H9 (cell line): ENCODE data around the gene PLCH1. TPM values are rescaled to one million over a fixed set of nuclear protein-coding genes. Genes with fewer than 3 reads are reported as not detected.

Experiments
- DNase-seq: peaks from one replicate; pipeline ENCODE4 v3.0.0-alpha.2; 2017
- H2AFZ ChIP-seq: one replicate; pipeline ENCODE4 v1.6.1; 2013; ENCODE audit warnings: mild to moderate bottlenecking, low read length, control low read depth, moderate library complexity
- H2AK5ac ChIP-seq: 2 replicates; pipeline ENCODE4 v1.6.1; 2013; ENCODE audit warnings: low read length, control low read depth, mixed read lengths; ENCODE audit not compliant: insufficient read length
- H2BK120ac ChIP-seq: one replicate; pipeline ENCODE4 v1.6.1; 2013; ENCODE audit warnings: low read depth, mild to moderate bottlenecking, low read length, control low read depth, inconsistent platforms; ENCODE audit not compliant: poor library complexity, severe bottlenecking
- H2BK12ac ChIP-seq: 2 replicates; pipeline ENCODE4 v1.6.1; 2013; ENCODE audit warnings: low read length, control low read depth, mixed read lengths, low read depth; ENCODE audit not compliant: insufficient read length
- H2BK15ac ChIP-seq: 2 replicates; pipeline ENCODE4 v1.6.1; 2013; ENCODE audit warnings: low read depth, low read length, control low read depth
- H2BK20ac ChIP-seq: one replicate; pipeline ENCODE4 v1.6.1; 2013; ENCODE audit warnings: low read depth, mild to moderate bottlenecking, low read length, control low read depth, inconsistent platforms; ENCODE audit not compliant: poor library complexity, severe bottlenecking
- H2BK5ac ChIP-seq: 2 replicates; pipeline ENCODE4 v1.6.1; 2013; ENCODE audit warnings: low read length, control low read depth, mixed read lengths; ENCODE audit not compliant: insufficient read length
- H3K14ac ChIP-seq: 2 replicates; pipeline ENCODE4 v1.6.1; 2013; ENCODE audit warnings: low read length, control low read depth; ENCODE audit not compliant: insufficient read depth
- H3K18ac ChIP-seq: 2 replicates; pipeline ENCODE4 v1.6.1; 2013; ENCODE audit warnings: low read depth, mild to moderate bottlenecking, mixed read lengths, low read length, control low read depth; ENCODE audit not compliant: insufficient read length
- H3K23ac ChIP-seq: 2 replicates; pipeline ENCODE4 v1.6.1; 2013; ENCODE audit warnings: low read length, control low read depth, mixed read lengths, low read depth; ENCODE audit not compliant: insufficient read length
- H3K23me2 ChIP-seq: 2 replicates; pipeline ENCODE4 v1.6.1; 2013; ENCODE audit warnings: low read depth, mild to moderate bottlenecking, mixed read lengths, low read length, control low read depth; ENCODE audit not compliant: insufficient read length, poor library complexity, severe bottlenecking
- H3K27ac ChIP-seq: 2 replicates; pipeline ENCODE4 v1.5.1; 2013; ENCODE audit warnings: low read length, control low read depth, mixed read lengths, low read depth; ENCODE audit not compliant: insufficient read length
- H3K27me3 ChIP-seq: 2 replicates; pipeline ENCODE4 v1.6.1; 2013; ENCODE audit warnings: low read length, control low read depth, inconsistent platforms; ENCODE audit not compliant: insufficient read depth
- H3K4ac ChIP-seq: 2 replicates; pipeline ENCODE4 v1.6.1; 2013; ENCODE audit warnings: low read depth, mild to moderate bottlenecking, control low read depth, inconsistent platforms, low read length, moderate library complexity
- H3K4me1 ChIP-seq: 2 replicates; pipeline ENCODE4 v1.6.1; 2013; ENCODE audit warnings: low read length, control low read depth, inconsistent platforms; ENCODE audit not compliant: insufficient read depth
- H3K4me2 ChIP-seq: 2 replicates; pipeline ENCODE4 v1.6.1; 2013; ENCODE audit warnings: low read length, control low read depth, mixed read lengths; ENCODE audit not compliant: insufficient read length, insufficient read depth
- H3K56ac ChIP-seq: 2 replicates; pipeline ENCODE4 v1.6.1; 2013; ENCODE audit warnings: low read depth, mild to moderate bottlenecking, mixed read lengths, low read length, control low read depth; ENCODE audit not compliant: insufficient read length
- H3K79me1 ChIP-seq: 2 replicates; pipeline ENCODE4 v1.6.1; 2013; ENCODE audit warnings: low read depth, mild to moderate bottlenecking, moderate library complexity, low read length, control low read depth, inconsistent platforms; ENCODE audit not compliant: insufficient read depth, poor library complexity, severe bottlenecking
- H3K79me2 ChIP-seq: 2 replicates; pipeline ENCODE4 v1.6.1; 2013; ENCODE audit warnings: low read length, control low read depth, inconsistent platforms; ENCODE audit not compliant: insufficient read depth
- H3K9ac ChIP-seq: 2 replicates; pipeline ENCODE4 v1.6.1; 2013; ENCODE audit warnings: low read length, control low read depth, mixed read lengths; ENCODE audit not compliant: insufficient read length; ENCODE audit errors: extremely low read depth
- H3K9me3 ChIP-seq: one replicate; pipeline ENCODE4 v1.6.1; 2013; ENCODE audit warnings: low read depth, low read length, inconsistent platforms; ENCODE audit not compliant: control insufficient read depth
- H3T11ph ChIP-seq: one replicate; pipeline ENCODE4 v1.6.1; 2013; ENCODE audit warnings: mild to moderate bottlenecking, low read length, control low read depth, inconsistent platforms
- H4K20me1 ChIP-seq: one replicate; pipeline ENCODE4 v1.6.1; 2013; ENCODE audit not compliant: control insufficient read depth, insufficient read length, insufficient read depth
- H4K5ac ChIP-seq: 2 replicates; pipeline ENCODE4 v1.6.1; 2013; ENCODE audit warnings: low read depth, mild to moderate bottlenecking, mixed read lengths, low read length, control low read depth; ENCODE audit not compliant: insufficient read length
- H4K8ac ChIP-seq: replicated peaks from 2 replicates; pipeline ENCODE4 v1.6.1; 2013; ENCODE audit warnings: low read length, control low read depth, mixed read lengths, low read depth; ENCODE audit not compliant: insufficient read length
- H4K91ac ChIP-seq: 2 replicates; pipeline ENCODE4 v1.6.1; 2013; ENCODE audit warnings: low read depth, mild to moderate bottlenecking, moderate library complexity, mixed read lengths, low read length, control low read depth; ENCODE audit not compliant: insufficient read length
- H3K27ac Mint-ChIP-seq, 3 experiments: 2 replicates in 2 of 3; 3 replicates in 1 of 3; pipeline ENCODE4 v1.8.0; 2020 to 2021; ENCODE audit warnings: mixed read lengths in 3 of 3, mild to moderate bottlenecking in 1 of 3, moderate library complexity in 1 of 3
- H3K27me3 Mint-ChIP-seq: 2 replicates; pipeline ENCODE4 v1.8.0; 2021; ENCODE audit warnings: low read depth, mild to moderate bottlenecking, moderate library complexity, mixed read lengths
- H3K36me3 Mint-ChIP-seq, 3 experiments: 2 replicates in 2 of 3; 3 replicates in 1 of 3; pipeline ENCODE4 v1.8.0; 2020 to 2021; ENCODE audit warnings: low read depth in 3 of 3, mixed read lengths in 3 of 3; ENCODE audit not compliant: insufficient read depth in 1 of 3
- H3K4me1 Mint-ChIP-seq, 2 experiments: 2 replicates each; pipeline ENCODE4 v1.8.0; 2020; ENCODE audit warnings: mixed read lengths in 2 of 2
- H3K4me3 Mint-ChIP-seq, 2 experiments: 2 replicates in 1 of 2; 3 replicates in 1 of 2; pipeline ENCODE4 v1.8.0; 2020 to 2021; ENCODE audit warnings: mild to moderate bottlenecking in 2 of 2, mixed read lengths in 2 of 2, moderate library complexity in 1 of 2
- H3K9me3 Mint-ChIP-seq, 2 experiments: 2 replicates in 1 of 2; 3 replicates in 1 of 2; pipeline ENCODE4 v1.8.0; 2020; ENCODE audit warnings: mild to moderate bottlenecking in 2 of 2, mixed read lengths in 2 of 2, moderate library complexity in 1 of 2
- WGBS: extraction: QIAGEN DNeasy Blood & Tissue Kit; methylation state at CpG from one replicate; pipeline ENCODE4 v1.1.7; 2013; ENCODE audit warnings: missing lambda C conversion rate, low lambda C conversion rate, mixed read lengths; ENCODE audit not compliant: insufficient read length; ENCODE audit errors: extremely low coverage; 5-methylcytosine and 5-hydroxymethylcytosine counted together
- total RNA-seq: library from RNA; stranded (reverse); gene quantifications from 2 replicates; pipeline ENCODE4 v1.2.1, GENCODE V29; 2021
- TF ChIP-seq, protein P1 (sequence below): fragments of 200-600 bp; sonication (generic); conservative IDR thresholded peaks from 3 replicates; pipeline ENCODE4 v1.8.0; 2021; ENCODE audit warnings: antibody characterized with exemption, mild to moderate bottlenecking

Gene PLCH1
- total RNA-seq, 1 experiment from 2014 or later = 19.0 TPM

DNA sequence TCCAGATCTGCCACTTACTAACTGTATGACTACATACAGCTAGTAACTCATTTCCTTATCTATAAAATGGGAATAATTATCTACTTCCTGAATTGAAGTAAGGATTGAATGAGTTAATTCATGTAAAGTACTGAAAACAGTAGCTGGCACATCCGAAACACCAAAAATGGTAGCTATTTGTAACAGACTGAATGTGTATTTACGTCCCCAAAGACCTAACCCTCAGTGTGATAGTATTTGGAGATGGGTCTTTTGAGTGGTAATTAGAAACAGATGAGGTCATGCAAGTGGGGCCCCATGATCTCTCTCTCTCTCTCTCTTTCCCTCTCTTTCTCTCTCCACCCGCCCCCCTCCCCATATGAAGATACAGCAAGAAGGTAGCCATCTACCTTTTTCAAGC is 146.2 kb downstream of the PLCH1 start:
- no peaks in the 10 kb centered on the region for H3K9me3 Mint-ChIP-seq
- no peak overlapping the region for H4K5ac ChIP-seq
- H3K56ac ChIP-seq = no peak overlapping the region
- no peak overlapping the region for H2AK5ac ChIP-seq
- no peak overlapping the region for H3K14ac ChIP-seq
- H3K27ac ChIP-seq = no peak overlapping the region
- H3K27ac Mint-ChIP-seq = no peak overlapping the region
- H3K4me1 ChIP-seq = no peaks in the 10 kb centered on the region
- no peak overlapping the region for H2BK5ac ChIP-seq
- H3K4me2 ChIP-seq = no peak overlapping the region
- H3K23me2 ChIP-seq = no peaks in the 10 kb centered on the region
- no peaks in the 10 kb centered on the region for H3K27me3 ChIP-seq
- peaks cover 7 to 17% of the 10 kb centered on the region in 2 experiments for H3K4me1 Mint-ChIP-seq
- H3K36me3 Mint-ChIP-seq = peaks cover under 1 to 4% (median 3%) of the 10 kb centered on the region in 3 experiments; a peak in 5 of 7 replicates
- no peaks in the 10 kb centered on the region for H4K20me1 ChIP-seq
- no peak overlapping the region for H3T11ph ChIP-seq
- no peak overlapping the region for H3K23ac ChIP-seq
- no peaks in the 10 kb centered on the region for H3K79me2 ChIP-seq
- no peak overlapping the region for H2BK15ac ChIP-seq
- no peak overlapping the region for H3K18ac ChIP-seq
- no peak overlapping the region for H2AFZ ChIP-seq
- no peak overlapping the region for H2BK12ac ChIP-seq
- TF ChIP-seq, protein P1, sequence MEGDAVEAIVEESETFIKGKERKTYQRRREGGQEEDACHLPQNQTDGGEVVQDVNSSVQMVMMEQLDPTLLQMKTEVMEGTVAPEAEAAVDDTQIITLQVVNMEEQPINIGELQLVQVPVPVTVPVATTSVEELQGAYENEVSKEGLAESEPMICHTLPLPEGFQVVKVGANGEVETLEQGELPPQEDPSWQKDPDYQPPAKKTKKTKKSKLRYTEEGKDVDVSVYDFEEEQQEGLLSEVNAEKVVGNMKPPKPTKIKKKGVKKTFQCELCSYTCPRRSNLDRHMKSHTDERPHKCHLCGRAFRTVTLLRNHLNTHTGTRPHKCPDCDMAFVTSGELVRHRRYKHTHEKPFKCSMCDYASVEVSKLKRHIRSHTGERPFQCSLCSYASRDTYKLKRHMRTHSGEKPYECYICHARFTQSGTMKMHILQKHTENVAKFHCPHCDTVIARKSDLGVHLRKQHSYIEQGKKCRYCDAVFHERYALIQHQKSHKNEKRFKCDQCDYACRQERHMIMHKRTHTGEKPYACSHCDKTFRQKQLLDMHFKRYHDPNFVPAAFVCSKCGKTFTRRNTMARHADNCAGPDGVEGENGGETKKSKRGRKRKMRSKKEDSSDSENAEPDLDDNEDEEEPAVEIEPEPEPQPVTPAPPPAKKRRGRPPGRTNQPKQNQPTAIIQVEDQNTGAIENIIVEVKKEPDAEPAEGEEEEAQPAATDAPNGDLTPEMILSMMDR = no peak
- no peak overlapping the region for H4K91ac ChIP-seq
- H2BK120ac ChIP-seq = no peak overlapping the region
- H3K4me3 Mint-ChIP-seq = no peak overlapping the region
- no peak for DNase-seq
- no peaks in the 10 kb centered on the region for H3K27me3 Mint-ChIP-seq
- no peak overlapping the region for H3K9ac ChIP-seq
- no peak overlapping the region for H2BK20ac ChIP-seq
- WGBS = no CpG with 5 or more reads among the region's 3 CpGs
- H3K4ac ChIP-seq = no peak overlapping the region
- no peaks in the 10 kb centered on the region for H3K9me3 ChIP-seq
- no peaks in the 10 kb centered on the region for H3K79me1 ChIP-seq
- no peak overlapping the region for H4K8ac ChIP-seq
